Lower leg skin (tissue), 3 donors: ENCODE measurements around the gene ZNF862.

Source experiments
- POLR2A ChIP-seq, 2 donors: fragments of 450-650 bp; IDR thresholded peaks; one replicate each; pipeline ENCODE4 v1.6.1; 2016 to 2017; ENCODE audit warnings: antibody characterized with exemption in 2 of 2, mild to moderate bottlenecking in 1 of 2, moderate library complexity in 1 of 2
- TF ChIP-seq, protein P1 (sequence below), 3 donors: fragments of 450-650 bp; IDR thresholded peaks; one replicate each; pipeline ENCODE4 v1.5.1; 2016; ENCODE audit warnings: antibody characterized with exemption in 3 of 3, mild to moderate bottlenecking in 3 of 3, moderate library complexity in 2 of 3

DNA sequence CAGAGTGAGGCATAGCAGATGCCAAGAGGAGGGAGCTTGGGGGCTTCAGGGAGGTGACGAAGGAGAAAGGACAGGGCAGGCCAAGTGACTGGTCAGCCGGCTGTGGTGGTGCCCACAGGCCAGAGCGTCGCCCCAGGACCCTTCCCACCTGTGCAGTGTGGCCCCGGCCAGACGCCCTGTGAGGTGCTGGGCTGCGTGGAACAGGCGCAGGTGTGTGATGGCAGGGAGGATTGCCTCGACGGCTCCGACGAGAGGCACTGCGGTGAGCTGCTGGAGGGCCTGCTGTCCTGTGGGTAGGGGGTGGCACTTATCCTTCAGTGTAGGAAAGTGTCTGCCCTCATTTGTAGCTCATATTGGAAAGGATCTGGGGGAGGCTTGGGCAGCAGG lies 38.0 kb upstream of the ZNF862 start:
- TF ChIP-seq, protein P1, sequence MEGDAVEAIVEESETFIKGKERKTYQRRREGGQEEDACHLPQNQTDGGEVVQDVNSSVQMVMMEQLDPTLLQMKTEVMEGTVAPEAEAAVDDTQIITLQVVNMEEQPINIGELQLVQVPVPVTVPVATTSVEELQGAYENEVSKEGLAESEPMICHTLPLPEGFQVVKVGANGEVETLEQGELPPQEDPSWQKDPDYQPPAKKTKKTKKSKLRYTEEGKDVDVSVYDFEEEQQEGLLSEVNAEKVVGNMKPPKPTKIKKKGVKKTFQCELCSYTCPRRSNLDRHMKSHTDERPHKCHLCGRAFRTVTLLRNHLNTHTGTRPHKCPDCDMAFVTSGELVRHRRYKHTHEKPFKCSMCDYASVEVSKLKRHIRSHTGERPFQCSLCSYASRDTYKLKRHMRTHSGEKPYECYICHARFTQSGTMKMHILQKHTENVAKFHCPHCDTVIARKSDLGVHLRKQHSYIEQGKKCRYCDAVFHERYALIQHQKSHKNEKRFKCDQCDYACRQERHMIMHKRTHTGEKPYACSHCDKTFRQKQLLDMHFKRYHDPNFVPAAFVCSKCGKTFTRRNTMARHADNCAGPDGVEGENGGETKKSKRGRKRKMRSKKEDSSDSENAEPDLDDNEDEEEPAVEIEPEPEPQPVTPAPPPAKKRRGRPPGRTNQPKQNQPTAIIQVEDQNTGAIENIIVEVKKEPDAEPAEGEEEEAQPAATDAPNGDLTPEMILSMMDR (IDR thresholded peaks at IDR 0.05): no peak
- no peak for TF ChIP-seq POLR2A (IDR thresholded peaks at IDR 0.05)
